PC-9 (cell line): ENCODE data around the gene ABCA4.

Source experiments
- CTCF ChIP-seq: fragments of 200-600 bp; sonication (generic); conservative IDR thresholded peaks from 2 replicates; pipeline ENCODE4 v1.6.1; 2017; ENCODE audit warnings: mixed run types, antibody characterized with exemption, mild to moderate bottlenecking, moderate library complexity
- EZH2 ChIP-seq: fragments of 200-600 bp; sonication (generic); IDR thresholded peaks from 2 replicates; pipeline ENCODE4 v1.8.0; 2017; ENCODE audit warnings: antibody characterized with exemption, low read depth

- TF ChIP-seq CTCF (no peak), EZH2 (no peak)
Measured at GRCh38 chr1:94037392-94038229, 83.3 kb downstream of the ABCA4 start.
